ENCODE measurements around the gene BIRC7.
A peak's percentile ranks its signal among the peaks of the same experiment; 100 is the strongest.

DNA sequence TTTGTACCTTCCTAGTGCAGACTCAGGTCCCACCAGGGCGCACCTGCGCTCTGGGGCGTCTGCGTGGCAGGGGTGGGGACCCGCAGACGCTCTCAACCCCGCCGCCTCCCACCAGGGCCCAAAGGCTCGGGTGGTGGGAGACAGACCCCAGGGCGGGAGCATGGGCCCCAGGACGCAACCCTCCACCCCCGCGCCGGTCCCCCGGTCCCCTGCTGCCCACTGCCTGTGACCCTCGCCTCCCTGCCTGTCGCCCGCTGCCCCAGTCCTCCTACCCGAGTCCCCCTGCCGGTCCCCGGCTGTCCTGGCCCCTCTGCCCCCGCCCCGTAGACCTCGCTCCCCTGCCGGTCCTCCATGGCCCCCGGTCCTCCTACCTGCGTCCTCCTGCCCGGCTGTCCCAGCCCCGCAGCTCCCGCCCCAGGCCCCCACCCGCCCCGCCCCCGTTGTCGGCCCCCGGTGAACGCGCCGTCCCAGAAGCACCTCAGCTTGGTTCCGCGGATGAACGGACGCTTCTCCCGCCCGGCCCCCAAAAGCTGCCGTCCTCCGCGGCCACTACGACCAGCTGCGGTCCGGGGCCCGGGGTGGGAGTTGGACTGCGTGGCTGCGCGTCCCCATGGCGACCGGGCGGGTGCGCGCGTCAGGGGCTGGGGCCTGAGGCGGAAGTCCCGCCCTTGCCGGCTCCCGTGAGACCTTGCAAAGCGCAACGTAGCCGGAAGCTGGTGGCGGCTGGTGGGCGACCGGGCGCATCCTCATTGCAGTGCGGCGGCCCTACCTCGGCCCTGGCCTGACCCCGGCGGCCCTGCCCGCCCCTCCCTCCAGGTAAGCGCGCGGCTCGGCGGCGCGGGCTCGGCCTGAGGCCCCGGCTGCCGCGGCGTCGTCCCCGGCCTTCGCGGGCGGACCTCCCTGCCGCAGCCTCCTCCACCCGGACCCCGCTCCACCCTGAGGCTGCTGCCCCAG is 36.7 kb downstream of the BIRC7 start, which contains the start of gene ARFGAP1:
- TF ChIP-seq POLR2A (IDR thresholded peaks at IDR 0.05): peak in 1 of 2 donors; percentile 41
- TF ChIP-seq, protein P1, sequence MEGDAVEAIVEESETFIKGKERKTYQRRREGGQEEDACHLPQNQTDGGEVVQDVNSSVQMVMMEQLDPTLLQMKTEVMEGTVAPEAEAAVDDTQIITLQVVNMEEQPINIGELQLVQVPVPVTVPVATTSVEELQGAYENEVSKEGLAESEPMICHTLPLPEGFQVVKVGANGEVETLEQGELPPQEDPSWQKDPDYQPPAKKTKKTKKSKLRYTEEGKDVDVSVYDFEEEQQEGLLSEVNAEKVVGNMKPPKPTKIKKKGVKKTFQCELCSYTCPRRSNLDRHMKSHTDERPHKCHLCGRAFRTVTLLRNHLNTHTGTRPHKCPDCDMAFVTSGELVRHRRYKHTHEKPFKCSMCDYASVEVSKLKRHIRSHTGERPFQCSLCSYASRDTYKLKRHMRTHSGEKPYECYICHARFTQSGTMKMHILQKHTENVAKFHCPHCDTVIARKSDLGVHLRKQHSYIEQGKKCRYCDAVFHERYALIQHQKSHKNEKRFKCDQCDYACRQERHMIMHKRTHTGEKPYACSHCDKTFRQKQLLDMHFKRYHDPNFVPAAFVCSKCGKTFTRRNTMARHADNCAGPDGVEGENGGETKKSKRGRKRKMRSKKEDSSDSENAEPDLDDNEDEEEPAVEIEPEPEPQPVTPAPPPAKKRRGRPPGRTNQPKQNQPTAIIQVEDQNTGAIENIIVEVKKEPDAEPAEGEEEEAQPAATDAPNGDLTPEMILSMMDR (IDR thresholded peaks at IDR 0.05): no peak
- no peak for TF ChIP-seq EP300 (IDR thresholded peaks at IDR 0.05)
